Activated CD4-positive, CD25-positive, alpha-beta regulatory T cell treated with anti-CD3 and anti-CD28 coated beads, Interleukin-2, amount 50 U/mL, for 72 hours (primary cell): ENCODE data around the gene C1orf216.
"Not testable (repeated sequence)": the region's sequence is repeated elsewhere in the genome, so short reads cannot be mapped to it uniquely, and the experiment has no call there.

ENCODE experiments used
- DNase-seq: peaks from one replicate; pipeline ENCODE4 v3.0.0; 2021

Gene C1orf216

GRCh38 chr1:35706846-35707600, 11.7 kb downstream of the C1orf216 start:
- no peak for DNase-seq

DNA sequence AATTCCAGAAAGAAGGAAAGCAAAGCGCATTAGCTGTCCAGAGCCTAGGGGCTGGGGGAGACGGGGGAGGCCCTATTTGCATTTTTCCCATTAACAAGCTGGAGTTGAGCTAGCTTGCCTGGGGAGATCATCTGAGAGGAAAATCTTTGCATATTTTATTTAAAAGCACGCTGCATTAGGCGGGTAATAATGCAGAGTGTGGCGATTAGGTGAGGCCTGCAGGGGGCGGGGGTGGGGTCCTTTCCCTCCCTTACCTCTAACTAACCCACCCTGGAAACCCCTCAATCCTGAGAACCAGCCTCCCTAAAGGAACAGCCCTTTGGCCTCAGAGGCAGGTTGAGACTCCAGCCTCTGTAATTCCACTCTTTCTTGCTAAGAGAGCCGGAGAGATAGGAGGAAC, 16.2 kb downstream of the C1orf216 start:
- no peak for DNase-seq

- not testable (repeated sequence) for DNase-seq
Measured at GRCh38 chr1:35699152-35699551, 19.5 kb downstream of the C1orf216 start.

GRCh38 chr1:35692317-35692716, 26.4 kb downstream of the C1orf216 start:
- DNase-seq, result no peak

GRCh38 chr1:35691571-35692220, 27.0 kb downstream of the C1orf216 start:
- DNase-seq, result no peak

DNA sequence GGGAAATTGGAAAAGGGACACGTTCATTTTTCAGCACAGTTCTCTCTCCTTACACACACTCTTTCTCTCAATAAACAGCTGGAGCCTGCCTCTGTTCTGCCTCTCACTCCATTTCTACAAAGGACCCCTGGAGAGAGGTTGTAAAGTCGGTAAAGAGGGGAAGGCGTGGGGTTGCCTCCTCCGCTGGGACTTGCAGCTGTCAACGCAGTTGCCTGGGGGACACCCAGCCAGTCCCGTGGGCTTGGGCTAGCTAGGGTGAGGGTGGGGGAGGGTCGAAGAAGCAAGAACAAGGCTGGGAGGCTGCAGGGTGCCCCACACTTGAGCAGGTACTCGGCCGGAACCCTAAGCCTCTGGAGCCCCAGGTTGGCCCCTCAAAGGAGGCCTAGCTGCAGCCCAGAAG, 27.6 kb downstream of the C1orf216 start:
- DNase-seq, result no peak

- DNase-seq, result not testable (repeated sequence)
Measured at GRCh38 chr1:35690103-35690502, 28.6 kb downstream of the C1orf216 start.

DNA sequence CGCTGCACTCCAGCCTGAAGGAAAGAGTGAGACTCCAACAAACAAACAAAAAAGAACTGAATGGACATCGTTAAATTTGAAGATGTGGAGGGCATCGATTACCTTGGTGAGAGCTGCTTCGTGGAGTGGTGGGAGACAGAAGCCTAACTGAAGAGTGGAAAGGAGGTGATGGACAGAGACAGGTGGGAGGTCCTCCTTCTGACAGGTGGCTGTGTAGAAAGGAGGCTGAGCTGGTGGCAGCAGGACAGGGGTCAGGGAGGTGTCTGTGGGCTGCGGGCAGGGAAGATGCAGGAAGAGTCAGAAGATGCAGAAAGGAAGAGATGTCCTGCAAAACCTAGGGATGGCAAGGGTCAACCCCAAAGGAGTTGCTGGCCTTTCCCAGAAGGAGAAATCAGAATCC, 30.5 kb downstream of the C1orf216 start:
- DNase-seq, result no peak

- DNase-seq, result no peak
Measured at GRCh38 chr1:35683012-35683411, 35.7 kb downstream of the C1orf216 start.

- no peak for DNase-seq
Measured at GRCh38 chr1:35680271-35680670, 38.4 kb downstream of the C1orf216 start.

- DNase-seq, result no peak
Measured at GRCh38 chr1:35675773-35676172, 42.9 kb downstream of the C1orf216 start.

DNA sequence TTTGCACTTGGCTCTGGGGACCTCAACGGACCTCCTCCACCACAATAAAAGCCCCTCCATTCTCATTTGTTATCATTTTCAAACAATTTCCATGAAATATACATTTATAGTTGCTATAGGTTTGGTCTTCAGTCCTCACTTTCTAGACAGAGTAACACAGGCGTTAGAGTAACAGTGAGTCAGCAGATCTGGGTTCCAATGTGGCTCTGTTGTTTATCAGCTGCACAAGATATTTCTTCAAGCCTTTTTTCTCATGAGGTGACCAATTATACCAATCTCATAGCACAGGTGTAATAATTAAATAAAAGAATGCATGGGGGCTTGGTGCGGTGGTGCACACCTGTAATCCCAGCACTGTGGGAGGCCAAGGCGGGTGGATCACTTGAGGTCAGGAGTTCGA, 44.6 kb downstream of the C1orf216 start:
- no peak for DNase-seq

DNA sequence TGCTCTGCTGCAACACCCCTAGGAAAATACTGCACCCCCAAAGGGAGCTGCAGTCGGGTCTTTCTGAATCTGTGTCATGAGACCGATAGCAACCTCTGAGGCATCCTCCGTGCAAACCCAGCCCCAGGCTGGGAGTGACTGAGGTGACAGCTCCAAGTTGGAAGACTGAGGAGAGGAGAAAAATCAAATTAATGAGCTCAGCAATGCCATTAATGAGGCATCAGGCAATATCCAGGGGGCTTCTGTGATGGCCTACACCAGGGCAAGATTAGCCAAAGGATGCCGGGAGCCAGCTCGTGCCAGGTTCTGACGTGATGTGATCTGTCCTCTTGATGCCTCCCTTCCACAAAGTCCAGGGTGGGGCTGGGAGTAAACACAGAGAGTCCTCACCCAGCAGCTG, 46.6 kb downstream of the C1orf216 start:
- DNase-seq, result no peak

- no peak for DNase-seq
Measured at GRCh38 chr1:35668506-35668905, 50.2 kb downstream of the C1orf216 start.

DNA sequence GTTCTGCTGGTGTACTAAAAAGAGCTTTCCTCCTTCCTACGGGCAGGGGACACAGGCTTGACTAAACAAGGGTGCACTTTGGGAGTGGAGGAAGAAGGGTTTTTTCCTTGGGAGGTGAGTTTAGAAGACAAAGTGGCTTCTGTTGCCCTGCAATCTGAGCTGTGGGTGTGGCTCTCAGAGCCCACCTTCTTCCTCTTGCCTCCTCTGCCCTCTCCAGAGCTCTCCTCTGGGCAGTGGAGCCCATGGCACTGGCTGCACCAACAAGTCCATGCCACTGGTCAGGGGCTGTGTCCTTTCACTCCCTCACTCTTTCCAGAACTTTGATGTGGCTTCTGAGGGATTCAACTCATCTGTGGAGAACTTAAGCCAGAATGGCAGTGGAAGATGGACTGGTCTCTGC, 51.8 kb downstream of the C1orf216 start:
- DNase-seq, result no peak

DNA sequence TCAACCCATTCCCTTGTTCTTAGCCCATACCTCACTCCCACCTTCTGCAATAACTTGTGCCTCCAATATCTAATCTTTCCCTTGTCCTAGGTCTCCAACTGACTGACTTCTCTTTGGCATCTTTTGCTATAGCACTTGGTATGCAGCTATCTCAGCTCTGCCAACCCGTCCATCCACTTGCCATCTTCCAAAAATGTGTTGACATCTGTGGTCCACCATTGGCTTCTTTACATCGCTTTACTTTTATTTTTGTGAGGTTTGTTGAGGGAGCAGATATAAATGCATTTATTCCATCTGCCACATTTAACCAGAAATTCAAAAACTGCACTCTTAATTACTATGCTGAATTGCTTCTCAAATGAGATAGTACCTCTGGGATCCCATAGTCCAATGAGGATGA, 52.5 kb downstream of the C1orf216 start:
- no peak for DNase-seq
